ENCODE data around the gene LEMD1. TPM values are rescaled to one million over a fixed set of nuclear protein-coding genes. Genes with fewer than 3 reads are reported as not detected.

Gene LEMD1
- total RNA-seq, 1 experiment from 2014 or later: 26.3 TPM

- no peak for TF ChIP-seq USF2 (CRISPR knock-in tag; IDR thresholded peaks at IDR 0.05)
These were observed 33.1 kb upstream of the LEMD1 start (continued) for GRCh38 chr1:205454903-205455335.

- no peak overlapping the region; the same call in 1 of the 2 replicates for H3K4me3 Mint-ChIP-seq
- H3K27me3 Mint-ChIP-seq (ENCODE audit: low read depth): peaks cover 13% of the 10 kb centered on the region
- H3K36me3 Mint-ChIP-seq: no peaks in the 10 kb centered on the region
- ChIA-PET CTCF (interaction anchor here (1.4 to 12.4 kb wide), 5 partner anchors 12 to 118 kb away, joined by 3 to 205 read pairs (median 9); no protein-coding TSS in a partner anchor), POLR2A (interaction anchor here (4.5 kb wide), 1 partner anchor 9 kb away, joined by 48 read pairs; no protein-coding TSS in a partner anchor)
- peaks cover 72% of the 10 kb centered on the region for H3K4me1 Mint-ChIP-seq
- no peak for DNase-seq (ENCODE audit: low spot score)
- no peaks in the 10 kb centered on the region for H3K9me3 Mint-ChIP-seq
- no peak overlapping the region for H3K27ac Mint-ChIP-seq
- ATAC-seq: no peak
- TF ChIP-seq ATF2 (CRISPR knock-in tag; IDR thresholded peaks at IDR 0.05; ENCODE audit: borderline replicate concordance, low read depth) (no peak), HMGA2 (CRISPR knock-in tag; IDR thresholded peaks at IDR 0.05) (no peak), USF1 (CRISPR knock-in tag; IDR thresholded peaks at IDR 0.05) (no peak), NR1H2 (CRISPR knock-in tag; IDR thresholded peaks at IDR 0.05) (no peak), AR (CRISPR knock-in tag; IDR thresholded peaks at IDR 0.05) (no peak), ESRRA (CRISPR knock-in tag; IDR thresholded peaks at IDR 0.05; ENCODE audit: borderline replicate concordance) (no peak), CTCF (IDR thresholded peaks at IDR 0.05) (no peak), ZNF671 (CRISPR knock-in tag; IDR thresholded peaks at IDR 0.05) (no peak), TCF7 (CRISPR knock-in tag; IDR thresholded peaks at IDR 0.05; ENCODE audit: low read depth) (no peak), SMAD4 (CRISPR knock-in tag; IDR thresholded peaks at IDR 0.05) (no peak), ZBTB21 (CRISPR knock-in tag; IDR thresholded peaks at IDR 0.05; ENCODE audit: borderline replicate concordance) (no peak), USF2 (CRISPR knock-in tag; IDR thresholded peaks at IDR 0.05) (no peak), ZNF219 (CRISPR knock-in tag; IDR thresholded peaks at IDR 0.05; ENCODE audit: borderline replicate concordance) (no peak)
These were observed 31.6 kb upstream of the LEMD1 start for GRCh38 chr1:205453466-205453865.

GRCh38 chr1:205452933-205453332, 31.1 kb upstream of the LEMD1 start:
- Mint-ChIP-seq H3K36me3 (no peaks in the 10 kb centered on the region), H3K4me3 (no peak overlapping the region), H3K9me3 (no peaks in the 10 kb centered on the region), H3K27ac (no peak overlapping the region), H3K27me3 (ENCODE audit: low read depth) (peaks cover 13% of the 10 kb centered on the region), H3K4me1 (peaks cover 72% of the 10 kb centered on the region)
- POLR2A ChIA-PET: interaction anchor here (4.0 to 4.5 kb wide), 2 partner anchors 8 to 12 kb away, joined by 15 to 48 read pairs; no protein-coding TSS in a partner anchor
- CTCF ChIA-PET: interaction anchor here (1.0 to 12.4 kb wide), 8 partner anchors 11 to 118 kb away, joined by 3 to 205 read pairs (median 6); no protein-coding TSS in a partner anchor
- DNase-seq (ENCODE audit: low spot score) (no peak), ATAC-seq (no peak)
- TF ChIP-seq AR (CRISPR knock-in tag; IDR thresholded peaks at IDR 0.05) (no peak), JUN (CRISPR knock-in tag; IDR thresholded peaks at IDR 0.05) (no peak), SOX15 (CRISPR knock-in tag; IDR thresholded peaks at IDR 0.05) (no peak), ZNF532 (CRISPR knock-in tag; IDR thresholded peaks at IDR 0.05; ENCODE audit: borderline replicate concordance) (no peak)
